Measurements from ENCODE around the gene MBD1.
"Not testable (repeated sequence)": the region's sequence is repeated elsewhere in the genome, so short reads cannot be mapped to it uniquely, and the experiment has no call there.

Gene MBD1

GRCh38 chr18:50288348-50289107, 7.2 kb upstream of the MBD1 start:
- not testable (repeated sequence) for DNase-seq

GRCh38 chr18:50287441-50288347, 6.4 kb upstream of the MBD1 start, which contains the start of gene CXXC1:
TSS of gene CXXC1 (minus strand) at chr18:50287692. CDS start at chr18:50287589, 103 bp downstream.
- DNase-seq: peak; percentile 95

DNA sequence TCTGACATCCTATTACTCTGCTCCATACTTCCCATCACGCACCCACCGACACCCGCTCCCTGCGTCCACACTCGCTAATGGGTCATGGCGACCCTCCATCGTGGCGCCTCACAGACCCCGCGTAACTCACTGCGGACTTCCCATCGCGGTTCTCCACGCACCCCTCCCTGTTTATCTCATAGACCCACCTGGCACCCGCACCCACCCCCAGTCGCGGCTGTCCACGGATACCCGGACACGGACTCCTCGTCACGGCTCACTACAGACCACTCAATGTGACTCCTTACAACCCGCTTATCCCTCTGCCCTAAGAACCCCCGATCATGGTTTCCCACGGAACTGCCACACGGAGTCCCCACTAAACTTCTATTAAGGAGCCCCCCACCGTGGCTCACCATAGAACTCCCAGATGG, 5.7 kb upstream of the MBD1 start:
- DNase-seq: no peak

DNA sequence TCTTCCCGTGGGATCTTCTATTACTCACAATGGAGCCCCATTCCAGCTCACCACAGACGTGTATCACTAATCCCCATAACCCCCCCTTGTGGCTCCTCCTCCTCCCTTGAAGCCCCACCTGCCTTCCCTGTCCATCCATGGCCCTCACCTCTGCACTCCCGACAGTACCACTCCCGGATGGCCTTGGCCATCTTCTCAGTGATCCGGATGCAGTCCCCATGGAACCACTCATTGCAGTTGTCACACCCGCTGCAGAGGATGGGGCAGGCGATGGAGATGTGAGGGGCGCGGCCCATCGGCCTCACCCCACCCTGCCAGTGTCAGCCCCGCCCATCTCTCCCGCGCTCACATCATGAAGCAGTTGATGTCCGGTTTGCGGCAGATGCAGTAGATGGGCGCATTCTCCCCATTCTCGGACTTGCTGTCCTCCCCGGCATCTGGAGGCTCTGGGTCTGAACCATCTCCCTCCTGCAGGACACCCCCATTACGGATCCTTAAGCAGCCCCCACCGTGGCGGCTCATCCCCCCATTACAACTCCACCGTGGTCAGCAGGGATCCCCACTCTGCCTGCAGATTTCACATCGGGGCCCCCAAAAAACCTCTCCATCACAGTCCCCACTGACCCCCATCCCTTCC, 5.2 kb upstream of the MBD1 start:
- no peak for DNase-seq

- no peak for DNase-seq
Observed at GRCh38 chr18:50285631-50286321, 4.5 kb upstream of the MBD1 start.

DNA sequence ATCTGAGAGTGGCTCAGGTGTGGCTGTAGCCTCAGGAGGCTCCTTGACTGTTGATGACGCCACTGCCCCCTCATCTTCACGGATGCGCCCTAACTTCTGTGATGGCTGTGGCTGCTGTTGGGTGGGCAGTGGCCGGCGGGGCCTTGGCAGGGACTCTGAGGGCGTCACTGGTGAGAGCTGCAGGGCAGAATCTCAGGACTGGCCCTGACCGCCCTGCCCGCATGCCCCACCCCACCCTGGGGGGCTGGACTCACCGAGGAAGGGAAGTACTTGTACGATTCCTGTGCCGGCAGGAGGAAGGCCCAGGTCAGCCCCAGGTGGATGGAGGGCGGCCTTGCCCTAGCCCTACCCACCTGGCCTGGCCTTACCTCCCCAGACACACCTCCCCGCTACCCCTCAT, 3.7 kb upstream of the MBD1 start:
- no peak for DNase-seq

- no peak for DNase-seq
Observed at GRCh38 chr18:50284255-50284885, 3.0 kb upstream of the MBD1 start.

DNA sequence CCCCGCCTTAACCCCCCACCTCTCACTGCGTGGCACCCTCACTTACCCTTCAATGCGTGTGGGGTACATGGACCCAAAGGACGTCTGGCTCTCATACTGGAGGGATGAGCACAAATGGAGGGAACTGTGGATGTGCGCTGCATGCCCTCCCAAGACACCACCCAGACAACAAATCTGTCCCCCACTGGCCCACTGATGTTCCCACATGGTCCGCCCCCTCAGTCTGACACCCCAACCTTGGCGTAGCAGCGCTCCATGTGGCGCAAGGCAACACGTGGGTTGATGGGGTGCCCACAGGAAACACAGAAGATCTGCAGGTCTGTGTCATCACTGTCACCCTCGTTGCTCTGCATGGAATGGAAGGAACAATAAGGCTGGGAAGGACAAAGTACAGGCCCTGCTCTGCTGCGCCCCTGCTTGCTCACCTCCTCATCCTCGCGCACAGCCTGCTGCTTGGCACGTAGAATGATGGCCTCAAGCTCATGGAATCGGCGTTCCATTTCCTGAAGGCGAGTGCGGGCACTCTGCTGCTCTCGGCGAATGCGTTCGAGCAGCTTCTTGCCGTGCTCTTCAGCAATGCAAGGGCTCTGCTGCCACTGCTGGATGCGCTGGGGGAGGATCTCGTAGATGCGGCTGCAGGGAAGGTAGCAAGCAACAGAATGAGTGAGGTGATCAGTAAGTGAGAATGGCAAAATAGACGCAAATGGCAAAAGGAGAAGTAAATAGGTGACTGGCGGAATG, 2.3 kb upstream of the MBD1 start:
- no peak for DNase-seq

DNA sequence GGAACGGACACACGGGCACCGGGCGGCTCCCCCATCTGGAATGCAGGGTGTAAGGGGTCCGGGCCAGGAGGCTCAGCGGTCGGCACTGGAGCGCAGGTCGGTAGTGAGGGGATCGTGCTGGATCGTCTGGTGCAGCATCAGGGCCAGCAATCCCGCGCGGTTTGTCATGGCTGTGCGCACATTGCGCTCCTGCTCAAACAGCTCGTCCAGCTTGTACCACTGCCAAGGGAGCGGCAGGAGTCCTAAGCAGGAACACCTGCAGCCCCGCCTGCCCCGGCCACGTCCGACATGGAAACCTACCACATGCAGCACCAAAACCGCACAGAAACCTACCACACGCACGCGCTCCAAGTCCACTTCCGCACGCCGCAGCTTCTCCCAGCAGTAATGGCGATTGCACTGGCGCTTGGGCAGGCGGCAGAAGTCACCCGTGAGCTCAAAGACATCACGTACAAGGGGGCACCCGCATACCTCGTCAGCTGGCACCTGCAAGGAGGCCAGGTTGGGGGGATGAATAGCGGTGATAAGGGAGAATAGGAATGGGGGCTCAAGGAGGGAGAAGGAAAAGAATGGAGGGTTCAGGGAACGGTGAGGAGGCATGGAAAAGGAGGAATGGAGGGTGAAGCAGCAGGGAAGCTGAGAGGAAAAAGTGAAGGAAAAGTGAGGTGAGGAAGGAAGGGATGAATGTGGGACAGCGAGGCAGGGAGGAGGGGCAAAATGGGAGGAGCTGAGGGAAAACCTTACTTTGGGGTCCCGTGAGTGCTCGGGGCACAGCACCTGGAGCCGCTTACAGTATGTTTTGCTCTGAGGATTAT, 1.4 kb upstream of the MBD1 start:
- no peak for DNase-seq

GRCh38 chr18:50281972-50282520, 723 bp upstream of the MBD1 start:
- DNase-seq: no peak

DNA sequence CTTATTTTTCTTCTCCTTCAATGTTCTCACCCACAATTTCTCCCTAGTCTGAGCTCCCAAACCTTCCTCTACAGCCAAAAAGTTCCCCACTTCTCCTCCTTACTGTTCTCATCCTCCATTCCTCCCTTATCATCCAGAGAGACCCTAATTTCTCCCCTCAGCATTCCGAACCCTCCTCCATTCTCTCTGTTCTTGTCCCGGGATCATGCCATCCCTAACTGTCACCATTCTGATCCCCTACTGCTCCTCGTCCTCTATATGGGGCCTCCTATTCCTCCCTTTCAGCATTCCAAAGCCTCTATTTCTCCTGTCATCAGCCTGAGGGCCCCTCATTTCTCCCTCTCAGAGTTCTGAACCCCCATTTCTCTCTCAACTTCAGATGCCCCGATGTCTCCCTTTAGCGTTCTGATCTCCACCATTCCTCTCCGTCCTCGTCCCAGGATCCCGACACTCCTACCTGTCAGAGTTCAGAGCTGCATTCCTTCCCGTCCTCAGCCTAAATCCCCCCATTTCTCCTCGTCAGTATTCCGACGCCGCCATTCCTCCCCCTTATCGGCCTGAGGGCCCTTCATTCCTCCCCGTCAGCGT, 522 bp downstream of the MBD1 start:
- no peak for DNase-seq

DNA sequence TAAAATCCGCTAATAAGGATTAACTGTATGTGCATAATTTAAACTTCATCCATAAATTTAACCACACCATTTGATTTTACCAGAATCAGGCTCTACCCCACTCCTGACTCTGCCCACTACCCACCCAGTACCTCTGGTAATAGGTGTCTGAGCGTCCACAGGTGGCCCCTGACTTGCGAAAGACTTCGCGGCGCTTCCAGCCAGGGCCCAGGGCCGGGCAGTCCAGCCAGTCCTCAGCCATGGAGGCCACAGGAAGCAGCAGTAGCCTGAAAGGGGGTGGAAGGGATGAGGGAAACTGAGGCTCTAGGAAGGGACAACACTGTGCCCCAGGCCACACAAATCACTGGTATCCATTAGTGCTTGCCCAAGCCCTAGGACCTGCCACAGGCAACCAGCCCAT, 1.6 kb downstream of the MBD1 start:
- DNase-seq: no peak

DNA sequence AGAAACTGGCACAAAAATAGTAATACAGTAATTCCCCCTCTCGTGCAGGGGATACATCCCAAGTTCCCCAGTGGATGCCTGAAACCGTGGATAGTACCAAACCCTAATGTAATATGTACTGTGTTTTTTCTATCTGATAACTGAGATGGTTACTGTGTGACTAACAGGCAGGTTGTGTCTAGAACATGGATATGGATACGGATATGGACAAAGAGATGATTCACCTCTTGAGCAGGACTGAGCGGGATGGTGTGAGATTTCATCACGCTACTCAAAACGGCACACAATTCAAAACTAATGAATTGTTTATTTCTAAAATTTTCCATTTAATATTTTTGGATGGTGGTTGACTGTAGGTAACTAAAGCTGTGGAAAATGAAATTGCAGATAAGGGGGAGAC, 3.4 kb downstream of the MBD1 start:
- DNase-seq: no peak

DNA sequence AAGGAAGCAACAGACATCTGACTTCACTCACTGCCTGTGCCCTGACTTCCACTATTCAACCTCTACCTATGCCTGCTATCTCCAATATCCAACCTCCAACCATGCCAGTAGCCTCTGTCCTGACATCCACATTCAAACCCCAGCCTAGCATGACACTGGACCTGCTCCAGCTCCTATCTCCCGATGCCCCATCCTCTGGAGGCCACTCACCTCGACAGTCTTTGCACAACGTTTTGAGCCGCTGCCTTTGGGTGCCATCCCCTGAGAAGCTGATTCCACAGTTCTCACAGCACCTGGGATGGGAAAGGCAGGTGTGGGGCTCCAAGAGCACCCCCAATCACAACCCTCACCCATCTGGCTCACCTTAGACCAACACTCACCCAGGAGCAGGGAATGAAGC, 4.9 kb downstream of the MBD1 start:
- no peak for DNase-seq

DNA sequence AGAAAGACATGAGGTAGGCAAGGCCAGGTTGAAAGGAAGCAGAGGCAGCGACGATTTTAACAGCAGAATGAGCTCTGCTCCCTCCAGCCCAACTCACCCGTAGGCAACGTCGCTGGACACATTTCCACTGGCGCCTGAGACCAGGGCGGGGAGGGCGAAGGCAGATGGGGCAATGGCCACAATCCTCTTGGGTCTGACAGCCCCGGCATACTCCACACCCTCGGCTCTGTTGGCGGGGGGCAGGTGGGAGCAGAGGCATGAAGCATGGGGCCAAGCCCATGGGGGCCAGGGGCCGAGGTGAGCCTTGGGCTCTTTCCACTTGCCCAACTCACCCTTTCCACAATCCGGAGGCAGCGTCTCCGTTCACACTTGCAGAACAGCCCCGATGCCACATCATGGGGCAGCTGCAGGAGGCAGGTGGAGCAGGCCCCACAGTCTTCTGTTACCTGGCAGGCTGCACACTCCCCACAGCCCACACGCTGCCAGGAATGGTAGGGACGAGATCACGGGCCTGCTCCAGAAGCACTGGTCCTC, 5.8 kb downstream of the MBD1 start:
- DNase-seq: no peak

DNA sequence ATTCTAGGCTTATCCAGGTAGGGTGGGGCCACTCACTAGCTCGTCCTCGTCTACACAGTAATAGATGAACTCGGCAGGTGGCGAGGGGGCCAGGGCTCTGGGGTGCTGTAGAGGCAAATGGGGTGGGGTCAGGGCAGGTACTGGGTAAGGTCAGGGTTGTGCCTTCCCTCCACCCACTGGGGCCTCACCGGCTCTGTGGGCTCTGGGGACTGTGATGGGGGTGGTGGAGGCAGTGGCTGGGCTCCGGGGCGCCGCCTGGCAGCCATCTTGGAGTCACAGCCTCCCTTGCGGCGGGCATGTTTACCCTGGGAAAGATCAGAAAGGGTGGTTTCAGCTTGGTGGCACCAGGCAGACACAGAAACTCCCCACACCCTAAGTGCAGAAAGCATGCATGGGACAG, 6.4 kb downstream of the MBD1 start:
- no peak for DNase-seq

GRCh38 chr18:50274044-50274442, 7.3 kb downstream of the MBD1 start:
- DNase-seq: no peak

GRCh38 chr18:50273203-50274043, 7.9 kb downstream of the MBD1 start:
- no peak for DNase-seq

DNA sequence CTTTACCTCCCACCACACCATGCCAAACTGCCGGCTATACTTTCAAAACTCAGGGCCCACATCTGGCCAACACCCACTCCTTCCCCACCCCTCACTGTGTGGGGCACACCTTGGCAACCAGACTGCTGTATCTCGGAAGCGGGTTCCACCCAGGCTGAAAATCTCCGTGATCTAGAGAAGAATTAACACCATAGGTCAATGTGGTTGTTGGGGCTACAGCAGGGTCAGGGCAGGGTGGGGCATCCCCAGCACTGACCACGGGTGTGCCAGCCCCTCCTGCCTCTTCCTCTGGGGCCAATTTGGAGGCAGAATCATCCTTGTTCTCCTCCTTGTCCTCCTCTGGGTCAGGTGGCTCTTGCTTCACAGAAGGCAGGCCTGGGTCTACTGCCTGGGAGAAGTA, 8.8 kb downstream of the MBD1 start:
- no peak for DNase-seq
